Naive thymus-derived CD4-positive, alpha-beta T cell (primary cell): ENCODE results near the gene DNAJA4. TPM values are rescaled to one million over a fixed set of nuclear protein-coding genes. Genes with fewer than 3 reads are reported as not detected.

Experiments
- ATAC-seq: fragments of 150-1000 bp; cut with Tn5 transposase; 2 replicates; pipeline ENCODE4 v1.10.0; 2021; ENCODE audit warnings: mild to moderate bottlenecking, moderate library complexity
- CTCF ChIA-PET: fragments of 350-600 bp; sonication (Branson Sonifier 250); formaldehyde crosslinking; loops from one replicate; lab custom pipeline; 2021; ENCODE audit warnings: antibody characterized with exemption; lab: Charles Lee
- POLR2A ChIA-PET: fragments of 350-600 bp; sonication (Branson Sonifier 250); formaldehyde crosslinking; loops from one replicate; lab custom pipeline; 2021; ENCODE audit warnings: antibody characterized with exemption, inconsistent platforms; lab: Charles Lee
- DNase-seq, 9 donors: peaks; one replicate each; pipeline versions ENCODE4 v3.0.0 to v3.0.0-alpha.2; 2020 to 2022; ENCODE audit warnings: mixed read lengths in 1 of 9
- H3K27ac ChIP-seq: one replicate; pipeline ENCODE4 v1.7.0; 2013; ENCODE audit warnings: mild to moderate bottlenecking, low read depth, low read length, moderate library complexity
- H3K27me3 ChIP-seq, 2 donors: one replicate each; pipeline ENCODE4 v1.7.0; 2013; ENCODE audit warnings: low read length in 2 of 2, mild to moderate bottlenecking in 2 of 2, moderate library complexity in 2 of 2; ENCODE audit not compliant: control insufficient read depth in 2 of 2, insufficient read depth in 2 of 2
- H3K36me3 ChIP-seq, 3 experiments: 1 replicate in 2 of 3; 2 replicates in 1 of 3; pipeline ENCODE4 v1.7.0; 2013; ENCODE audit warnings: low read length in 3 of 3, mild to moderate bottlenecking in 3 of 3, moderate library complexity in 1 of 3; ENCODE audit not compliant: insufficient read depth in 3 of 3, control insufficient read depth in 2 of 3
- H3K4me1 ChIP-seq, 2 donors: one replicate each; pipeline ENCODE4 v1.7.0; 2013; ENCODE audit warnings: low read length in 2 of 2, mild to moderate bottlenecking in 2 of 2, moderate library complexity in 1 of 2; ENCODE audit not compliant: control insufficient read depth in 2 of 2, insufficient read depth in 2 of 2
- H3K4me3 ChIP-seq: 2 replicates; pipeline ENCODE4 v1.7.0; 2013; ENCODE audit warnings: mild to moderate bottlenecking, low read length
- H3K9me3 ChIP-seq, 3 experiments: 1 replicate in 2 of 3; 2 replicates in 1 of 3; pipeline ENCODE4 v1.7.0; 2013; ENCODE audit warnings: low read length in 3 of 3; ENCODE audit not compliant: control insufficient read depth in 2 of 3
- H3K27ac Mint-ChIP-seq, 9 donors: one replicate each; pipeline ENCODE4 v1.8.0; 2020 to 2022; ENCODE audit warnings: mixed read lengths in 9 of 9, mild to moderate bottlenecking in 8 of 9, moderate library complexity in 5 of 9, inconsistent platforms in 2 of 9
- H3K27me3 Mint-ChIP-seq, 5 donors: one replicate each; pipeline ENCODE4 v1.8.0; 2021 to 2022; ENCODE audit warnings: mixed read lengths in 5 of 5, mild to moderate bottlenecking in 1 of 5
- H3K36me3 Mint-ChIP-seq, 5 donors: one replicate each; pipeline ENCODE4 v1.8.0; 2020 to 2022; ENCODE audit warnings: mixed read lengths in 5 of 5, mild to moderate bottlenecking in 3 of 5, inconsistent platforms in 1 of 5
- H3K4me1 Mint-ChIP-seq, 7 donors: one replicate each; pipeline ENCODE4 v1.8.0; 2020 to 2022; ENCODE audit warnings: mixed read lengths in 7 of 7, mild to moderate bottlenecking in 3 of 7, inconsistent platforms in 1 of 7
- H3K4me3 Mint-ChIP-seq, 10 donors: one replicate each; pipeline ENCODE4 v1.8.0; 2020 to 2022; ENCODE audit warnings: mild to moderate bottlenecking in 10 of 10, mixed read lengths in 10 of 10, moderate library complexity in 6 of 10, inconsistent platforms in 2 of 10
- H3K9me3 Mint-ChIP-seq, 11 donors: one replicate each; pipeline ENCODE4 v1.8.0; 2020 to 2022; ENCODE audit warnings: mixed read lengths in 11 of 11, mild to moderate bottlenecking in 4 of 11, inconsistent platforms in 1 of 11, moderate library complexity in 1 of 11
- intact Hi-C, 2 donors: fragments of 100-400 bp; cut with micrococcal nuclease; formaldehyde crosslinking; loops; one replicate each; pipeline ENCODE4 v1.15.1; 2023
- polyA plus RNA-seq, 2 donors: library from polyadenylated mRNA; unstranded; fragments of 300-500 nt; fragmentation: Illumina TruSeq; gene quantifications; one replicate each; pipeline ENCODE4 v1.2.3, GENCODE V29; 2021
- total RNA-seq, 6 experiments: library from RNA in 5 of 6; stranded (reverse) in 5 of 6; gene quantifications; 1 replicate in 5 of 6; 2 replicates in 1 of 6; pipeline ENCODE4 v1.2.3 and lab custom pipeline; 2021 to 2026

DNAJA4 gene
- total and polyA plus RNA-seq, 7 experiments from 2014 or later, result 9.9 to 44.7 (median 35.0) TPM

GRCh38 chr15:78299101-78299930 lies 35.0 kb downstream of the DNAJA4 start, which contains the start of gene SKIC8:
TSS of gene SKIC8 (minus strand) at chr15:78299609. CDS start at chr15:78295686, 3,923 bp downstream.
- POLR2A ChIA-PET, result interaction anchor here (0.6 to 3.0 kb wide), 15 partner anchors 8 to 575 kb away, joined by 3 to 44 read pairs (median 4); partner anchors contain the start of genes CIB2, DNAJA4, IREB2 and PSMA4
- DNase-seq (peak; percentile 84 to 92 (median 91)), ATAC-seq (peak; percentile 99)
- CTCF ChIA-PET, result interaction anchor here (1.0 to 1.2 kb wide), 2 partner anchors 34 to 37 kb away, joined by 3 to 4 read pairs; no protein-coding TSS in a partner anchor
- Histone ChIP-seq H3K27ac (peak within 1 kb of the TSS; percentile 80), H3K27me3 (no peaks in the 10 kb centered on the region), H3K4me1 (peaks cover 8 to 15% of the 10 kb centered on the region in 2 donors), H3K36me3 (peaks cover 0 to 6% (median 0%) of the 10 kb centered on the region in 3 experiments), H3K4me3 (peak within 1 kb of the TSS; percentile 88), H3K9me3 (no peaks in the 10 kb centered on the region)
- Mint-ChIP-seq H3K4me3 (peak within 1 kb of the TSS; percentile 94 to 99 (median 97)), H3K4me1 (peaks cover 12 to 41% (median 31%) of the 10 kb centered on the region in 7 donors), H3K36me3 (peaks cover 0 to 10% (median 0%) of the 10 kb centered on the region in 5 donors), H3K27me3 (no peaks in the 10 kb centered on the region), H3K27ac (peak within 1 kb of the TSS; percentile 89 to 97 (median 94)), H3K9me3 (no peaks in the 10 kb centered on the region)
- intact Hi-C loops, result loop anchor here (1.0 to 2.0 kb wide), 7 partner anchors 34 to 573 kb away; partner anchors contain the start of genes IDH3A (in 2 of the 2), IREB2 (in 2 of the 2), DNAJA4 (in 1 of the 2) and MORF4L1 (in 1 of the 2)

GRCh38 chr15:78301326-78301725 lies 37.0 kb downstream of the DNAJA4 start:
- no peaks in the 10 kb centered on the region for H3K36me3 ChIP-seq
- ATAC-seq (no peak), DNase-seq (no peak)
- H3K27me3 ChIP-seq, result no peaks in the 10 kb centered on the region
- ChIA-PET CTCF (no interaction called here), POLR2A (interaction anchor here (1.8 to 2.9 kb wide), 2 partner anchors 9 to 137 kb away, joined by 4 to 44 read pairs; partner anchors contain the start of gene IREB2)
- Mint-ChIP-seq H3K27ac (peak overlapping the region in 6 of 9 donors; percentile 16 to 78 (median 54)), H3K27me3 (peaks cover 0 to 7% (median 5%) of the 10 kb centered on the region in 5 donors), H3K9me3 (no peaks in the 10 kb centered on the region), H3K4me1 (peaks cover 6 to 34% (median 27%) of the 10 kb centered on the region in 7 donors), H3K36me3 (no peaks in the 10 kb centered on the region), H3K4me3 (peak overlapping the region in 7 of 10 donors; percentile 14 to 74 (median 39))
- no peak overlapping the region for H3K27ac ChIP-seq
- H3K4me1 ChIP-seq, result peaks cover 8 to 15% of the 10 kb centered on the region in 2 donors
- intact Hi-C loops, result loop anchor here in 1 of 2 donors (10.0 kb wide), 1 partner anchor 403 kb away; no protein-coding TSS in a partner anchor
- no peak overlapping the region for H3K4me3 ChIP-seq
- H3K9me3 ChIP-seq, result no peaks in the 10 kb centered on the region

- H3K4me3 Mint-ChIP-seq, result peak overlapping the region in 3 of 10 donors; percentile 19 to 39 (median 27)
- H3K36me3 Mint-ChIP-seq, result no peaks in the 10 kb centered on the region
- POLR2A ChIA-PET, result interaction anchor here (1.8 kb wide), 1 partner anchor 9 kb away, joined by 4 read pairs; no protein-coding TSS in a partner anchor
- peak overlapping the region in 1 of 9 donors; percentile 42 for H3K27ac Mint-ChIP-seq
- no peak for DNase-seq
- no peak for ATAC-seq
- peaks cover 0 to 7% (median 6%) of the 10 kb centered on the region in 5 donors for H3K27me3 Mint-ChIP-seq
- Histone ChIP-seq H3K4me1 (peaks cover 8 to 15% of the 10 kb centered on the region in 2 donors), H3K9me3 (no peaks in the 10 kb centered on the region), H3K27me3 (no peaks in the 10 kb centered on the region), H3K4me3 (no peak overlapping the region), H3K36me3 (no peaks in the 10 kb centered on the region), H3K27ac (no peak overlapping the region)
- no peaks in the 10 kb centered on the region for H3K9me3 Mint-ChIP-seq
- intact Hi-C loops, result loop anchor here in 1 of 2 donors (10.0 kb wide), 1 partner anchor 403 kb away; no protein-coding TSS in a partner anchor
- CTCF ChIA-PET, result no interaction called here
- peaks cover 6 to 33% (median 26%) of the 10 kb centered on the region in 7 donors for H3K4me1 Mint-ChIP-seq
These were observed 37.5 kb downstream of the DNAJA4 start for GRCh38 chr15:78301828-78302227.

- no peaks in the 10 kb centered on the region for H3K9me3 ChIP-seq
- no peak overlapping the region for H3K27ac ChIP-seq
- H3K4me3 Mint-ChIP-seq, result no peak overlapping the region
- peaks cover 0 to 10% (median 6%) of the 10 kb centered on the region in 5 donors for H3K27me3 Mint-ChIP-seq
- no peak for ATAC-seq
- no peaks in the 10 kb centered on the region for H3K9me3 Mint-ChIP-seq
- ChIA-PET POLR2A (no interaction called here), CTCF (no interaction called here)
- H3K4me1 Mint-ChIP-seq, result peaks cover 6 to 27% (median 21%) of the 10 kb centered on the region in 7 donors
- DNase-seq, result no peak
- intact Hi-C loops, result loop anchor here in 1 of 2 donors (10.0 kb wide), 1 partner anchor 402 kb away; no protein-coding TSS in a partner anchor
- no peaks in the 10 kb centered on the region for H3K27me3 ChIP-seq
- no peak overlapping the region for H3K27ac Mint-ChIP-seq
- H3K36me3 Mint-ChIP-seq, result no peaks in the 10 kb centered on the region
- peaks cover 8 to 15% of the 10 kb centered on the region in 2 donors for H3K4me1 ChIP-seq
- H3K36me3 ChIP-seq, result no peaks in the 10 kb centered on the region
- H3K4me3 ChIP-seq, result no peak overlapping the region
These were observed 38.4 kb downstream of the DNAJA4 start for GRCh38 chr15:78302579-78303312.

GRCh38 chr15:78304216-78305066 lies 40.1 kb downstream of the DNAJA4 start:
- Histone ChIP-seq H3K27me3 (no peaks in the 10 kb centered on the region), H3K4me3 (no peak overlapping the region), H3K9me3 (no peaks in the 10 kb centered on the region), H3K27ac (no peak overlapping the region), H3K36me3 (no peaks in the 10 kb centered on the region), H3K4me1 (peaks cover 0 to 6% of the 10 kb centered on the region in 2 donors)
- ChIA-PET POLR2A (no interaction called here), CTCF (interaction anchor here (0.7 kb wide), 1 partner anchor 176 kb away, joined by 3 read pairs; no protein-coding TSS in a partner anchor)
- Mint-ChIP-seq H3K9me3 (no peaks in the 10 kb centered on the region), H3K4me1 (peaks cover 0 to 11% (median 5%) of the 10 kb centered on the region in 7 donors), H3K36me3 (no peaks in the 10 kb centered on the region), H3K27me3 (peaks cover 0 to 14% (median 10%) of the 10 kb centered on the region in 5 donors), H3K27ac (no peak overlapping the region), H3K4me3 (no peak overlapping the region)
- no peak for DNase-seq
- intact Hi-C loops, result loop anchor here in 1 of 2 donors (5.0 to 10.0 kb wide), 3 partner anchors 118 to 448 kb away; no protein-coding TSS in a partner anchor
- no peak for ATAC-seq
